Measurements from ENCODE around the gene ECPAS.
A peak's percentile ranks its signal among the peaks of the same experiment; 100 is the strongest.

The ECPAS gene, protein sequence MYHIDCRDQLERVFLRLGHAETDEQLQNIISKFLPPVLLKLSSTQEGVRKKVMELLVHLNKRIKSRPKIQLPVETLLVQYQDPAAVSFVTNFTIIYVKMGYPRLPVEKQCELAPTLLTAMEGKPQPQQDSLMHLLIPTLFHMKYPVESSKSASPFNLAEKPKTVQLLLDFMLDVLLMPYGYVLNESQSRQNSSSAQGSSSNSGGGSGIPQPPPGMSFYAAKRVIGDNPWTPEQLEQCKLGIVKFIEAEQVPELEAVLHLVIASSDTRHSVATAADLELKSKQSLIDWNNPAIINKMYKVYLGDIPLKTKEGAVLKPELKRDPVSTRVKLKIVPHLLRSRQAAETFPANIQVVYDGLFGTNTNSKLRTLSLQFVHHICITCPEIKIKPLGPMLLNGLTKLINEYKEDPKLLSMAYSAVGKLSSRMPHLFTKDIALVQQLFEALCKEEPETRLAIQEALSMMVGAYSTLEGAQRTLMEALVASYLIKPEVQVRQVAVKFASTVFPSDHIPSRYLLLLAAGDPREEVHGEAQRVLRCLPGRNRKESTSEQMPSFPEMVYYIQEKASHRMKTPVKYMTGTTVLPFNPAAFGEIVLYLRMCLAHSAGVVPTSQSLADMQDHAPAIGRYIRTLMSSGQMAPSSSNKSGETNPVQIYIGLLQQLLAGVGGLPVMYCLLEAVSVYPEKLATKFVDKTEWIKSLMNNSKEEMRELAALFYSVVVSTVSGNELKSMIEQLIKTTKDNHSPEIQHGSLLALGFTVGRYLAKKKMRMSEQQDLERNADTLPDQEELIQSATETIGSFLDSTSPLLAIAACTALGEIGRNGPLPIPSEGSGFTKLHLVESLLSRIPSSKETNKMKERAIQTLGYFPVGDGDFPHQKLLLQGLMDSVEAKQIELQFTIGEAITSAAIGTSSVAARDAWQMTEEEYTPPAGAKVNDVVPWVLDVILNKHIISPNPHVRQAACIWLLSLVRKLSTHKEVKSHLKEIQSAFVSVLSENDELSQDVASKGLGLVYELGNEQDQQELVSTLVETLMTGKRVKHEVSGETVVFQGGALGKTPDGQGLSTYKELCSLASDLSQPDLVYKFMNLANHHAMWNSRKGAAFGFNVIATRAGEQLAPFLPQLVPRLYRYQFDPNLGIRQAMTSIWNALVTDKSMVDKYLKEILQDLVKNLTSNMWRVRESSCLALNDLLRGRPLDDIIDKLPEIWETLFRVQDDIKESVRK (N-terminal part only)
- long read RNA-seq, full-length matches to known transcripts = 22 of 228 reads
- long read RNA-seq, partial matches to known transcripts = 182 of 228 reads
- long read RNA-seq, other reads (novel, unspliced or antisense) = 24 of 228 reads

DNA sequence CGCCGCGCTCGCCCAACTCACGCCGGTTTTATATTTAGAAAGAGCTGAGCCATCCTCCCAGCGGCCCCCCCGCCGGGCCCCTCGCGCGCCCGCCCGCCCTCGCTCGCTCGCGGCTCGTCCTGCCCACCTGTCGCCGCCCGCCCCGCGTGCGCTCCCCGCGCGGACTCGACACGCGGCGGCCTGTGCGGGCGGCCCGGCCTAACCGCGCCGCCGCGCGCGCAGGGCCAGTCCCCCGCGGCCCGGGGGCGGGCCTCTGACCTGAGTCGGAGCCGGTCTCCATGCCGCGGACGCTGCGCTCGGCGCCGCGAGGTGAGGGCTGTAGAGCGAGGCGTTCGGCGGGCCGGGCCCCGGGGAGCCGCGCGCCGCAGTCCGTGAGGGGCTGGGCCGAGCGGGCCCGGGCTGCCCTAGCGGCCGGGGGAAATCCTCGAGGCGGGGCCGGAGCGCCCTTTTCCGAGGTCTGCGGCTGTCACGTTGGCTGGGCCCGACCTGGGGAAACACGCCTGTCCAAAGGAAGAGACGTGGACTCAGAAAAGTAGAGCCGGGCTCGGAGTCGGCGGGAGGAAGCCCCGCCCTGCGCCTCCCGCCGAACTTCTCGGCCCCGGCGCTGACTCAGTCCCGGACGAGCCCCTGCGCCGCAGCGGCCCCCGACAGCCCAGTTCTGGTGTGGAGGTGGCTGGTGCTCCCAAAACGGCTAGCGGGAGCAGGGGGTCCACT lies at the start of gene ECPAS:
ECPAS (minus strand) TSS at position 526 of the 714 bp plus-strand sequence. CDS start 11,465 bp downstream, outside the sequence.
- peak within 1 kb of the TSS; percentile 88 for H3K27ac ChIP-seq (replicated peaks)

DNA sequence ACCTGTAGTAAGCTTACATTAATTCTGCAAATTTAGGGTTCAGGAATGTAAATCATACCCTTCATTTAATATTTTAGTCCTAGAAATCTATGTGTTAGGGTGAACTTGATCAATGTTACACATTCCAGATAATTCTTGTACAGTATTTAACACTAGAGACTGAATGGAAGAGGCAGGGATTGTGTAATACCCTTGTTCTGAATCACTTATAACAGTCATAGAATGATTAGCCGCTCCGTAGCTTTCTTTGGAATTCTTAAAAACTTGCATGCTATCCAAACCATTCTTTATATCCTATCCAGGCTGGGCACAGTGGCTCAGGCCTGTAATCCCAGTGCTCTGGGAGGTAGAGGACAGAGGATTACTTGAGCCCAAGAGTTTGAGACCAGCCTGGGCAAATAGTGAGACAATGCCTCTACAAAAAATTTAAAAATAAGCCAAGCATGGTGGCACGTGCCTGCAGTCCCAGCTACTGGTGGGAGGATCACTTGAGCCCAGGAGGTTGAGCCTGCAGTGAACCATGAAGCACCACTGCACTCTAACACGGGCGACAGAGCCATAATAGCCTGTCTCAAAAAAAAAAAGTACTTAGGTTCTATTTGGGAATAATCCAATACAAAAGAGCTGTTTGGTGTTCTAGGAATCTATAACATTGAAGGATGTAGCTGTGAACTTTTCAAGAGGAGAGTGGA lies 49.1 kb upstream of the ECPAS start:
- TF ChIP-seq SPI1 (IDR thresholded peaks at IDR 0.05; ENCODE audit: borderline replicate concordance, low read depth) (no peak), POLR2AphosphoS5 (IDR thresholded peaks at IDR 0.05; ENCODE audit: low read depth) (no peak), GABPA (IDR thresholded peaks at IDR 0.05; ENCODE audit: low read depth) (no peak)
- TF ChIP-seq, protein P1, sequence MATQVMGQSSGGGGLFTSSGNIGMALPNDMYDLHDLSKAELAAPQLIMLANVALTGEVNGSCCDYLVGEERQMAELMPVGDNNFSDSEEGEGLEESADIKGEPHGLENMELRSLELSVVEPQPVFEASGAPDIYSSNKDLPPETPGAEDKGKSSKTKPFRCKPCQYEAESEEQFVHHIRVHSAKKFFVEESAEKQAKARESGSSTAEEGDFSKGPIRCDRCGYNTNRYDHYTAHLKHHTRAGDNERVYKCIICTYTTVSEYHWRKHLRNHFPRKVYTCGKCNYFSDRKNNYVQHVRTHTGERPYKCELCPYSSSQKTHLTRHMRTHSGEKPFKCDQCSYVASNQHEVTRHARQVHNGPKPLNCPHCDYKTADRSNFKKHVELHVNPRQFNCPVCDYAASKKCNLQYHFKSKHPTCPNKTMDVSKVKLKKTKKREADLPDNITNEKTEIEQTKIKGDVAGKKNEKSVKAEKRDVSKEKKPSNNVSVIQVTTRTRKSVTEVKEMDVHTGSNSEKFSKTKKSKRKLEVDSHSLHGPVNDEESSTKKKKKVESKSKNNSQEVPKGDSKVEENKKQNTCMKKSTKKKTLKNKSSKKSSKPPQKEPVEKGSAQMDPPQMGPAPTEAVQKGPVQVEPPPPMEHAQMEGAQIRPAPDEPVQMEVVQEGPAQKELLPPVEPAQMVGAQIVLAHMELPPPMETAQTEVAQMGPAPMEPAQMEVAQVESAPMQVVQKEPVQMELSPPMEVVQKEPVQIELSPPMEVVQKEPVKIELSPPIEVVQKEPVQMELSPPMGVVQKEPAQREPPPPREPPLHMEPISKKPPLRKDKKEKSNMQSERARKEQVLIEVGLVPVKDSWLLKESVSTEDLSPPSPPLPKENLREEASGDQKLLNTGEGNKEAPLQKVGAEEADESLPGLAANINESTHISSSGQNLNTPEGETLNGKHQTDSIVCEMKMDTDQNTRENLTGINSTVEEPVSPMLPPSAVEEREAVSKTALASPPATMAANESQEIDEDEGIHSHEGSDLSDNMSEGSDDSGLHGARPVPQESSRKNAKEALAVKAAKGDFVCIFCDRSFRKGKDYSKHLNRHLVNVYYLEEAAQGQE (IDR thresholded peaks at IDR 0.05; ENCODE audit: insufficient replicate concordance, low read depth) = no peak
- TF ChIP-seq, protein P2, sequence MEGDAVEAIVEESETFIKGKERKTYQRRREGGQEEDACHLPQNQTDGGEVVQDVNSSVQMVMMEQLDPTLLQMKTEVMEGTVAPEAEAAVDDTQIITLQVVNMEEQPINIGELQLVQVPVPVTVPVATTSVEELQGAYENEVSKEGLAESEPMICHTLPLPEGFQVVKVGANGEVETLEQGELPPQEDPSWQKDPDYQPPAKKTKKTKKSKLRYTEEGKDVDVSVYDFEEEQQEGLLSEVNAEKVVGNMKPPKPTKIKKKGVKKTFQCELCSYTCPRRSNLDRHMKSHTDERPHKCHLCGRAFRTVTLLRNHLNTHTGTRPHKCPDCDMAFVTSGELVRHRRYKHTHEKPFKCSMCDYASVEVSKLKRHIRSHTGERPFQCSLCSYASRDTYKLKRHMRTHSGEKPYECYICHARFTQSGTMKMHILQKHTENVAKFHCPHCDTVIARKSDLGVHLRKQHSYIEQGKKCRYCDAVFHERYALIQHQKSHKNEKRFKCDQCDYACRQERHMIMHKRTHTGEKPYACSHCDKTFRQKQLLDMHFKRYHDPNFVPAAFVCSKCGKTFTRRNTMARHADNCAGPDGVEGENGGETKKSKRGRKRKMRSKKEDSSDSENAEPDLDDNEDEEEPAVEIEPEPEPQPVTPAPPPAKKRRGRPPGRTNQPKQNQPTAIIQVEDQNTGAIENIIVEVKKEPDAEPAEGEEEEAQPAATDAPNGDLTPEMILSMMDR (IDR thresholded peaks at IDR 0.05; ENCODE audit: insufficient read depth, low read length) = no peak
- Histone ChIP-seq H3K4me3 (replicated peaks; ENCODE audit: insufficient read depth, low read length) (no peak overlapping the region), H3K27ac (replicated peaks) (no peak overlapping the region), H3K27me3 (ENCODE audit: insufficient read depth, poor library complexity, severe bottlenecking) (no peaks in the 10 kb centered on the region)
- DNase-seq (ENCODE audit: low read depth in 1 of 2, low spot score in 1 of 2) = no peak

More for the DNA sequence above, at the start of gene ECPAS:
- TF ChIP-seq POLR2AphosphoS5 (IDR thresholded peaks at IDR 0.05; ENCODE audit: low read depth) = no peak
- peak; percentile 42; the same call in 1 of the 2 replicates for TF ChIP-seq SPI1 (IDR thresholded peaks at IDR 0.05; ENCODE audit: borderline replicate concordance, low read depth)
- TF ChIP-seq, protein P2 (IDR thresholded peaks at IDR 0.05; ENCODE audit: insufficient read depth, low read length) = no peak
- H3K4me3 ChIP-seq (replicated peaks; ENCODE audit: insufficient read depth, low read length) = peak within 1 kb of the TSS; percentile 87
- no peaks in the 10 kb centered on the region for H3K27me3 ChIP-seq (ENCODE audit: insufficient read depth, poor library complexity, severe bottlenecking)
- peak; percentile 55 to 77 for DNase-seq (ENCODE audit: low read depth in 1 of 2, low spot score in 1 of 2)

DNA sequence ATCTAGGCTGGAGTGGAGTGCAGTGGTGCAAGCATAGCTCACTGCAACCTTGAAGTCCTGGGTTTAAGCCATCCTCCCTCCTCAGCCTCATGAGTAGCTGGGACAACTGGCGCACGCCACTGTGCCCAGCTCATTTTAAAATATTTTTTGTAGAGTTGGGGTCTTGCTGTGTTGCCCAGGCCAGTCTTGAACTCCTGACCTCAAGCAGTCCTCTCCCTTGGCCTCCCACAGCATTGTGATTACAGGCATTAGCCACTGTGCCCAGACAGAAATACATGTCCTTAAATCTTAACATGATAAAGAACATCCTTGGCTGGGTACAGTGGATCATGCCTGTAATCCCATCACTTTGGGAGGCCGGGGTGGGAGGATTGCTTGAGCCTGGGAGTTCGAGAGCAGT lies 47.5 kb upstream of the ECPAS start:
- no peak for DNase-seq (ENCODE audit: low read depth in 1 of 2, low spot score in 1 of 2)
- Histone ChIP-seq H3K27me3 (ENCODE audit: insufficient read depth, poor library complexity, severe bottlenecking) (no peaks in the 10 kb centered on the region), H3K27ac (replicated peaks) (no peak overlapping the region), H3K4me3 (replicated peaks; ENCODE audit: insufficient read depth, low read length) (no peak overlapping the region)
- TF ChIP-seq GABPA (IDR thresholded peaks at IDR 0.05; ENCODE audit: low read depth) (no peak), SPI1 (IDR thresholded peaks at IDR 0.05; ENCODE audit: borderline replicate concordance, low read depth) (no peak), POLR2AphosphoS5 (IDR thresholded peaks at IDR 0.05; ENCODE audit: low read depth) (no peak)
- TF ChIP-seq, protein P2 (IDR thresholded peaks at IDR 0.05; ENCODE audit: insufficient read depth, low read length) = no peak
- TF ChIP-seq, protein P1 (IDR thresholded peaks at IDR 0.05; ENCODE audit: insufficient replicate concordance, low read depth) = no peak

All from HL-60 (cell line).